Tibial artery (tissue), 4 donors: Measurements from ENCODE around the gene KCNK5.

Experiments used
- DNase-seq, 2 donors: peaks; one replicate each; pipeline ENCODE4 v3.0.0-alpha.2; 2019
- H3K27ac ChIP-seq, 2 donors: fragments of 200-600 bp; sonication (generic) in 1 of 2; 1 replicate in 1 of 2; 2 replicates in 1 of 2; pipeline ENCODE4 v1.5.1; 2018 to 2019; ENCODE audit warnings: mild to moderate bottlenecking in 1 of 2
- H3K27me3 ChIP-seq, 2 donors: fragments of 200-600 bp; sonication (generic) in 1 of 2; one replicate each; pipeline versions ENCODE4 v1.5.1 to v1.6.0; 2016 to 2019
- H3K36me3 ChIP-seq, 3 donors: fragments of 200-600 bp; sonication (generic) in 2 of 3; one replicate each; pipeline ENCODE4 v1.5.1; 2016 to 2019; ENCODE audit warnings: mild to moderate bottlenecking in 2 of 3
- H3K4me1 ChIP-seq, 4 donors: fragments of 200-600 bp; sonication (generic) in 2 of 4; 1 replicate in 3 of 4; 2 replicates in 1 of 4; pipeline ENCODE4 v1.5.1; 2016 to 2019
- H3K4me3 ChIP-seq, 2 donors: fragments of 200-600 bp; sonication (generic) in 1 of 2; 1 replicate in 1 of 2; 2 replicates in 1 of 2; pipeline ENCODE4 v1.5.1; 2018 to 2019; ENCODE audit warnings: mild to moderate bottlenecking in 2 of 2
- H3K9me3 ChIP-seq, 3 donors: fragments of 200-600 bp; sonication (generic) in 1 of 3; one replicate each; pipeline ENCODE4 v1.5.1; 2016 to 2019
- intact Hi-C: fragments of 100-400 bp; cut with DNase I; formaldehyde crosslinking; loops from one replicate; pipeline ENCODE4 v1.15.0; 2023; ENCODE audit warnings: low total_unique reads
- TF ChIP-seq, protein P1 (sequence below), 2 experiments: fragments of 200-600 bp in 1 of 2; fragments of 450-650 bp in 1 of 2; IDR thresholded peaks; one replicate each; pipeline ENCODE4 v1.5.1; 2017 to 2019; ENCODE audit warnings: antibody characterized with exemption in 2 of 2, mild to moderate bottlenecking in 1 of 2, moderate library complexity in 1 of 2

Gene KCNK5

GRCh38 chr6:39167321-39167720 is 62.0 kb downstream of the KCNK5 start:
- Histone ChIP-seq H3K9me3 (no peaks in the 10 kb centered on the region), H3K27ac (no peak overlapping the region), H3K4me1 (peaks cover 0 to 11% (median 0%) of the 10 kb centered on the region in 4 donors), H3K36me3 (no peaks in the 10 kb centered on the region), H3K4me3 (no peak overlapping the region), H3K27me3 (peaks cover 0 to 6% of the 10 kb centered on the region in 2 donors)
- intact Hi-C loops, result loop anchor here (2.0 kb wide), 1 partner anchor 135 kb away; no protein-coding TSS in a partner anchor
- DNase-seq, result peak in 1 of 2 donors; percentile 48
- TF ChIP-seq, protein P1, sequence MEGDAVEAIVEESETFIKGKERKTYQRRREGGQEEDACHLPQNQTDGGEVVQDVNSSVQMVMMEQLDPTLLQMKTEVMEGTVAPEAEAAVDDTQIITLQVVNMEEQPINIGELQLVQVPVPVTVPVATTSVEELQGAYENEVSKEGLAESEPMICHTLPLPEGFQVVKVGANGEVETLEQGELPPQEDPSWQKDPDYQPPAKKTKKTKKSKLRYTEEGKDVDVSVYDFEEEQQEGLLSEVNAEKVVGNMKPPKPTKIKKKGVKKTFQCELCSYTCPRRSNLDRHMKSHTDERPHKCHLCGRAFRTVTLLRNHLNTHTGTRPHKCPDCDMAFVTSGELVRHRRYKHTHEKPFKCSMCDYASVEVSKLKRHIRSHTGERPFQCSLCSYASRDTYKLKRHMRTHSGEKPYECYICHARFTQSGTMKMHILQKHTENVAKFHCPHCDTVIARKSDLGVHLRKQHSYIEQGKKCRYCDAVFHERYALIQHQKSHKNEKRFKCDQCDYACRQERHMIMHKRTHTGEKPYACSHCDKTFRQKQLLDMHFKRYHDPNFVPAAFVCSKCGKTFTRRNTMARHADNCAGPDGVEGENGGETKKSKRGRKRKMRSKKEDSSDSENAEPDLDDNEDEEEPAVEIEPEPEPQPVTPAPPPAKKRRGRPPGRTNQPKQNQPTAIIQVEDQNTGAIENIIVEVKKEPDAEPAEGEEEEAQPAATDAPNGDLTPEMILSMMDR (IDR thresholded peaks at IDR 0.05), result no peak

GRCh38 chr6:39166912-39167290 is 62.4 kb downstream of the KCNK5 start:
- intact Hi-C loops, result loop anchor here (2.0 kb wide), 1 partner anchor 136 kb away; no protein-coding TSS in a partner anchor
- Histone ChIP-seq H3K4me3 (no peak overlapping the region), H3K27ac (no peak overlapping the region), H3K9me3 (no peaks in the 10 kb centered on the region), H3K36me3 (no peaks in the 10 kb centered on the region), H3K4me1 (peaks cover 0 to 11% (median 0%) of the 10 kb centered on the region in 4 donors), H3K27me3 (peaks cover 0 to 6% of the 10 kb centered on the region in 2 donors)
- peak in 1 of 2 donors; percentile 43 for DNase-seq
- TF ChIP-seq, protein P1 (IDR thresholded peaks at IDR 0.05), result no peak

DNA sequence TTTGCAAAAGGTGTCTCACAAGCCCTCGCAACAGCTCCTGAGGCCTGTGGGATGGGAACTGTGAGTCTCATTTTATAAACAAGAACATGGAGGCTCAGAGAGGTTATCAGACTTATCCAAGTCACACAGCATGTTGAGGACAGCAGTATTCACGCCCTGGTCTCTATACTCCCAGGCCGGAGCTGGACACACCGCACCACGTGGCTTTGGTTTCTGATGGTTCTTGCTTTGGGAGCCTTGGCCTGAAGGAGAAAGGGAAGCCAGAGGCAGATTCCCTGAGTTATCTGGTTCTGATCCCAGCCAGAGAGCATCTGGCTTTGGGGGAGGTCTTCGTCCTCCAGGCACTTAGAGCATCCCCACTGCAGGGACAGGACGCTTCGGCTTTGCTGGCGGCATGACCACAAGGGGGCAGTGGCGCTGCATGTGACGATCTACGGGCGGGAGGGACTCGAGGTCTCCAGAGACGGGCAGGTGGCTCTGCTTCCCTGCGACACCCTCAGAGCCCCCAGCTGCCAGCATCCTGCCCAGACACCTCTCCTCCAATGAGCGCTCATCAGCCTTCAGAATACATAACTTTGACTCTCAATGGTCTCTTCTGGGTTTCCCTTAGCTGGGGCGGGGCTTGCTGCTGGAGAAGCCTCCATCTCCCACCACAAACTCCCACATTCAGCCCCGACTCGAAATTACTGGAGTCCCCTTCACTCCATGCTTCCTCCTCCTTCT is 62.9 kb downstream of the KCNK5 start:
- Histone ChIP-seq H3K36me3 (no peaks in the 10 kb centered on the region), H3K27me3 (peaks cover 0 to 6% of the 10 kb centered on the region in 2 donors), H3K27ac (no peak overlapping the region), H3K9me3 (no peaks in the 10 kb centered on the region), H3K4me3 (no peak overlapping the region), H3K4me1 (peaks cover 0 to 11% (median 0%) of the 10 kb centered on the region in 4 donors)
- DNase-seq, result peak; percentile 54 to 78
- intact Hi-C loops, result loop anchor here (2.0 kb wide), 1 partner anchor 136 kb away; no protein-coding TSS in a partner anchor
- TF ChIP-seq, protein P1 (IDR thresholded peaks at IDR 0.05), result peak; percentile 86 to 89

DNA sequence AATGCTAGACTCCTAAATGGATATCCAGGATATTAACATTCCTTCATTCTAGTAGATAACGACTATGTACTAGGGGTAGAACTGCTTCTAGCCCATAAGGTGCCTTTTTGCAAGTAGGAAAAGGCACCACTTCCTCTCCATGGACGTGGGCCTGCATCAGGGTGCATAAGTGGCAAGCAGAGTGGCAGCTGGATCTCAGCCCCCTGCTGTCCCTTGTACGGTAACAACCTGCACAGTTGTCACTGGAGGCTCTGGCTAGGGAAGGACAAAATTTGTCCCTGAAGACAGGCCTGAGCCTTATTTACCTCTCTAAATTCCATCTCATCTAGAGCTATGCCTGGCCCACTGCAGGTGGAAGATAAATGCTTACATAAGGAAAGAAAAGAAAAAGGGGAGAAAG is 71.8 kb downstream of the KCNK5 start:
- no peak for DNase-seq
- Histone ChIP-seq H3K27me3 (peaks cover 0 to 8% of the 10 kb centered on the region in 2 donors), H3K4me3 (no peak overlapping the region), H3K9me3 (peaks cover 0 to 11% (median 8%) of the 10 kb centered on the region in 3 donors), H3K36me3 (no peaks in the 10 kb centered on the region), H3K27ac (no peak overlapping the region), H3K4me1 (no peaks in the 10 kb centered on the region)
- TF ChIP-seq, protein P1 (IDR thresholded peaks at IDR 0.05), result no peak
- intact Hi-C loops, result no loop called here

GRCh38 chr6:39156801-39157200 is 72.5 kb downstream of the KCNK5 start:
- H3K27me3 ChIP-seq, result peaks cover 0 to 8% of the 10 kb centered on the region in 2 donors
- intact Hi-C loops, result no loop called here
- H3K4me1 ChIP-seq, result no peaks in the 10 kb centered on the region
- no peak overlapping the region for H3K27ac ChIP-seq
- H3K36me3 ChIP-seq, result no peaks in the 10 kb centered on the region
- no peak overlapping the region for H3K4me3 ChIP-seq
- peaks cover 0 to 11% (median 8%) of the 10 kb centered on the region in 3 donors for H3K9me3 ChIP-seq
- no peak for DNase-seq
- TF ChIP-seq, protein P1 (IDR thresholded peaks at IDR 0.05), result no peak
